GM12891 (cell line): ENCODE data around the gene TRPM3.

Experiments used
- POLR2A ChIP-seq: IDR thresholded peaks from 2 replicates; pipeline ENCODE4 v1.6.1; 2011; ENCODE audit warnings: low read depth, low read length, control low read depth
- POLR2AphosphoS5 ChIP-seq: IDR thresholded peaks from 2 replicates; pipeline ENCODE4 v1.6.1; 2011; ENCODE audit warnings: low read depth, low read length, control low read depth

- TF ChIP-seq POLR2AphosphoS5: no peak
- TF ChIP-seq POLR2A: no peak
Observed at GRCh38 chr9:71025728-71026127, 95.7 kb downstream of the TRPM3 start.
